Measurements from ENCODE around the gene ELF2.
"Not testable (repeated sequence)": the region's sequence is repeated elsewhere in the genome, so short reads cannot be mapped to it uniquely, and the experiment has no call there.

The ELF2 gene

DNA sequence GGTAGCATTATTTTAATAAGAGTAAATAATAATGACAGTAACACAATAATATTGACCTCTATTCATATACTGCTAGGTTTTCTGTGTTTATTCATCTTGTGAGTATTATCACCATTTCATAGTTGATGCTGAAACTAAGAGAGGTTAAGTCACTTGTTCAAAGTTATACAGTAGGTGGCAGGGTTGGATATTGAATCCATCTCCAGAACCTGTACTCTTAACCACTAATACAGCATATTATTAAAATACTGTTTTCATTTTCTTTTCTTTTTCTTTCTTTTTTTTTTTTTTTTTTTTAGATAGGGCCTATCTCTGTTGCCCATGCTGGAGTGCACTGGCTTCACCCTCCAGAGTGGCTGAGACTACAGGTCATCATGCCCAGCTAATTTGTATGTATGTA, 7.1 kb upstream of the ELF2 start:
- no peak for DNase-seq

GRCh38 chr4:139177869-139178619, 1.0 kb upstream of the ELF2 start:
- DNase-seq: peak; percentile 89

DNA sequence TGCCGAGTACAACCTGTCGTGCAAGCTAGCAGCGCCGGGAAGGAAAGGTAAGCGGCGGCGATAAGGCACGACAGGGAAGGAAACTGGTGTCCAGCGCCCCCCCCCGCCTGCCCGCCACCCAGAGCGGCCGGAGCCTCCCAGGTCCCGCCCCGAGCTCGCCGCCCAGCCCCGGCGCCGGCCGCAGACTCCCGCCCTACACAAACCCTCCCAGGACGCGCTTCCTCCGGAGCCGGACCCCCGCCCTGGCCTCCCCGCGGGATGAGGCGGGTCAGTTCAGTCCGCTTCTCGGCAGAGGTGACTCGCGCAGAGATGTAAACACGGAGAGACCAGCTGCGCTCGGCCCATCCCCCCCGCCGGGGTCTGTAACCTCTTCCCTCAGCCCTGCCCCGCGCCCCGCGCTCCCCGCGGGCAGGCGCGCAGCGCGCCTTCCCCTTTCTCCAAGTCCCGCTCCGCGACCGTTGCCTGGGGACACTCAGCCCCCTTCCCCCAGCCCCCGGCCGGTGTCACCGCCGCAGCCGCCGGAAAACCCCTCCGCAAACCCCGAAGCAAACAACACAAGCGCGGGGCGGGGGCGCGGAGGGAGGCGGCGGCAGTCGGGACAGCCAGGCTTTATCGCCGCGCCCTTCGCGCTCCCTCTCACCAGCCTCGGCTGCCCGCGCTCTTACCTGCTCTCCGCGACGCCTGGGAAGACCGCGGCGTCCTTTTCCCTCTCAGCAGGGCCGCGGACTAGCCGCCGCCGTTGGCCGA, 543 bp downstream of the ELF2 start:
- DNase-seq: peak; percentile 77

DNA sequence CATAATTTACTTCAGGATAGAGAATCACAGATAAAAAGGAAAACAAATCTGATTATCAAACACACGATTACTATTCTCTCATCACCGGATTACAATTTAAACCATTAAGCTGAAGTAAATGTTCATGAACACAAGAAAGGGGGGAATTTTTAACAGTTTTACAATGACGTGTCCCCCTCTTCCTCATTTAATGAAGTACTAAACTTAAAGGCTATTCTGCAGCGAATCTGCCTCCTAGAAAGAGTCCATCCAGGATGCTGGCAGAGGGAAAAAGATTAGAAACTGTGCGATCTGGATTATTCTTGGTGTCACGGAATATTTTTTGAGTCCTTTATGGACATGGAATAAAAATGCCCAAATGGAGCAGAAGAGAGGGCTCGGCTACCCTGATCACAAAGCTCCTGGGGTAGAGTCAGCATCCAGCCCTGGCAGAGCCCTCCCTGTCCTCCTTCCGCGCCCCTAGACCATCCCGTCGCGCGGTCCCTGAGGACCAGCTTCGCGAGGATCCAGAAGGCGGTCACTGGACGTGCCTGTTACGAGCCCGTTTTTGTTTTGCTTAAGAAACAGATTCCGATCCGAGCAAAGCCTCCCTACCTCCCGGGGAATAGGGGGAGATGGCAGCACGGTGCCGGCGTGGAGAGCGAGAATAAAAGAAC, 1.2 kb downstream of the ELF2 start:
- DNase-seq: no peak

GRCh38 chr4:139171876-139172691, 4.9 kb downstream of the ELF2 start:
- DNase-seq: peak; percentile 73

DNA sequence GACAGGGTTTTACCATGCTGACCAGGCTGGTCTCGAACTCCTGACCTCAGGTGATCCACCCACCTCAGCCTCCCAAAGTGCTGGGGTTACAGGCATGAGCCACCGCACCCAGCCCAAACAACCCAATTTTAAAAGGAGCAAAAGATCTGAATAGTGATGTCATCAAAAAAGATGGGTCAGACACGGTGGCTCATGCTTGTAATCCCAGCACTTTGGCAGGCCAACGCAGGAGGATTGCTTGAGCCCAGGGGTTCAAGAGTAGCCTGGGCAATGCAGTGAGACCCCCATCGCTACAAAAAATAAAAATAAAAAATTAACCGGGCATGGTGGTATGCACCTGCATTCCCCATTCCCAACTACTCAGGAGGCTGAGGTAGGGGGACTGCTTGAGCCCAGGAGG, 6.1 kb downstream of the ELF2 start:
- no peak for DNase-seq

- peak; percentile 58 for DNase-seq
Measured at GRCh38 chr4:139167774-139168444, 9.1 kb downstream of the ELF2 start.

- DNase-seq: no peak
Measured at GRCh38 chr4:139164731-139165130, 12.3 kb downstream of the ELF2 start.

- no peak for DNase-seq
Measured at GRCh38 chr4:139163806-139164206, 13.2 kb downstream of the ELF2 start.

DNA sequence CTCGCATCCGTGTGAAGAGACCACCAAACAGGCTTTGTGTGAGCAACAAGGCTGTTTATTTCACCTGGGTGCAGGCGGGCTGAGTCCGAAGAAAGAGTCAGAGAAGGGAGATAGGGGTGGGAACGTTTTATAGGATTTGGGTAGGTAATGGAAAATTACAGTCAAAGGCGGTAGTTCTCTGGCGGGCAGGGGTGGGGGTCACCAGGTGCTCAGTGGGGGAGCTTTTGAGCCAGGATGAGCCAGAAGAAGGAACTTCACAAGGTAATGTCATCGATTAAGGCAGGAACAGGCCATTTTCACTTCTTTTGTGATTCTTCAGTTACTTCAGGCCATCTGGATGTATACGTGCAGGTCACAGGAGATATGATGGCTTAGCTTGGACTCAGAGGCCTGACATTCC, 19.0 kb downstream of the ELF2 start:
- not testable (repeated sequence) for DNase-seq

DNA sequence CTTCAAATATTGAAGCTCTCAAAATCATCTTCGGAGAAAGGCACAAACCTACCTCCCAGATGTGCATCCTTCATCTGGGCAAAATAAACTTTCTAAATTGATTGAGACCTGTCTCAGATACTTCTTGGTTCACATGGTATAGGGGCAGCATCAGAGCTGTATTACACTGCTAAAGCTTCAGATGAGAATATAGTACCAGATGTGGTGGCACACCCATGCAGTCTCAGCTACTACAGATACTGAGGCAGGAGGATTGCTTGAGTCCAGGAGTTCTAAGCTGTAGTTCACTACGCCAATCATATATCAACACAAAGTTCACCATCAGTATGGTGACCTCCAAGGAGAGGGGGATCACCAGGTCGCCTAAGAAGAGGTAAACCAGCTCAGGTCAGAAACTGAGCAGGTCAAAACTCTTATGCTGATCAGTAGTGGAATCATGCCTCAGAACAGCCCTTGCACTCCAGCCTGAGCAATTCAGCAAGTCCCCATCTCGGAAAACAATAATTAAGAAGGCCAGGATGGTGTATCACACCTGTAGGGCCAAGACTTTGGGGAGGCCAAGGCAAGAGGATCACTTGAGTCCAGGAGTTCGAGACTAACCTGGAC, 22.0 kb downstream of the ELF2 start:
- DNase-seq: no peak

DNA sequence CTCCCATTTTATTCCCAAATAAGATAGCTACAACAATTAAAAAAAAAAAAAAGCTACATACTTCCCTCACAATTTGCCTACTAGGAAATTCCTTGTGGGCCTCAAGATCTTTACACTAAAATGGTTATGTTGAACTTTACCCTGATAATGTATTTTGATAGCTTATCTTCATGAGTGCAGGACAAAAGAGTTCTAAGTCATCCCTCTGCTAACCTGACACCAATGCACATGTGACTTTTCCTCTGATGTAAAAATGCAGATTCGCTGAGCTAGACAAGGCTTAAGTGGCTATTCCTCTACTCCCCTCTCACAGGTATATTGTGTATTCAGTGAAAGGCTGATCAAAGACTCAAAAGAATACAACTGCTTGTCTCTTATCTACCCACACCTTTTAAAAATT, 22.5 kb downstream of the ELF2 start:
- no peak for DNase-seq

DNA sequence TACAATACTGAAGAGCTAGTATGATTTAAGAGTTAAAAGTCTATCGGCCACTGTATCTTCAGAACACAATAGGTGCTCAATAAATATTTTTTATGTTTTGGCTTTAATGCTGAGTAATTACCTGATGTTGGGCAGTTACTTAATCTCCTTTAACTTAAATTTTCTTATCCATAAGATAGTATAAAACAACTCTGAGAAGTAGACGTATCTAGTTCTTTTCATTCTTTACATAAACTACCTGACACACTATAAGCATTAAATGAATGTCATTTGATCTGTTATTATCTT, 22.9 kb downstream of the ELF2 start:
- DNase-seq: no peak

DNA sequence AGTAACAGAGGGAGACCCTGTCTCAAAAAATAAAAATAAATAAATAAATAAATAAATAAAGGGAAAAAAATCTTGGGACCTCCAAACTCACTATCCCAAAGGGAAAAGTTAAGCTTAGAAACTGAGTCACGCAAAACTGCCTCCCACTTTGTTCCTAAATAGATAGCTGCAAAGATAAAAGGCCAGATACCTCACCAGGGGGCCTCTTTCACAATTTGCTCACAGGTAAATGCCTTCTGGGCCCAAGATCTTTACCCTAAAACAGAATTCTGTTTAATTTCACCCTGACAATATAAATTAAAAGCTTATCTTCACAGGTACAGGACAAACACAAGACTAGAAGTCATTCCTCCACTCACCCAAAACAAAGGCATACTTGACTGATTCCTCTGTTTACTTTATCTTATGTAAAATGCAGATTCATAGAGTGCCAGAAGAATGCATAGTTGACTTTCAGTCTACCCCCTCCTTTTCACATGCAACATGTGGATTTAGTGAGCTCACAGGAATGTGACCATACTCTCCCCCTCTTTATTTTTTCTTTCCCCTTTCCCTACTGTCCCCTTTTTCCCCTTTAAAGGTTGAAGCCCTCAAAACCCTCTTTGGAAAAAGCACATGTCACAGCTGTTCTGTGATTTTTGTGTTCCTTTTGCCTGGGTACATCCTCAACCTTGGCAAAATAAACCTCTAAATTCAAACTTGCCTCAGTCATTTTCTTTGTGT, 23.4 kb downstream of the ELF2 start:
- no peak for DNase-seq

GRCh38 chr4:139152249-139152648, 24.8 kb downstream of the ELF2 start:
- no peak for DNase-seq

- no peak for DNase-seq
Measured at GRCh38 chr4:139146926-139147629, 29.9 kb downstream of the ELF2 start.

- no peak for DNase-seq
Measured at GRCh38 chr4:139145552-139145932, 31.5 kb downstream of the ELF2 start.

DNA sequence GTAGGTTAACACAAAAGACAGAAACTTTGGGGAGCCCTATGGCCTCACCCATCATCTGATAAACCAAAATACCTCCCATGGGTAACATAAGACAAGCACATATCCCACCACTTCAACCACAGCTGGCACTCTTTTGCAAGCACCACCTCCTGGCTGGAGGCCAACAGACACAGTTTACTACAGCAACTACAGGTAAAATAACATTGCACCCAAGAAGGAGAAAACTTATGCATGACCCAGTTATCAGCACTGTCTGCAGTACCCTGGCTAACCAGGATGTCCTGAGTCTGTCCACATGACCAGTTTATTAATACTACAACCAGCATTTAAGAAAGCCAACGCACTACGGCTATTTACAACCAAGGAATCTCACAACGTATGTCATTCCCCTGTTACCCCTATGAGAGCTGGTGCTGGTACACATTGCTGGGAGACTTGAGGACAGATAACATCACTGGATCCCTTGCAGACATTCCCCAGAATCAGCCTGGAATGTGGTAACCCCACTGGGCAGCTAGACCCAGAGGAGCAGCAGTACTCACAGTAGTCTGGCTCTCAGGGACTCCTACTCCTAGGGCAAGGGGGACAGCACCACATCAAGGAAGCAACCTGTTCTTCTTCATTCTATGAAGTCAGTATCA, 32.0 kb downstream of the ELF2 start:
- DNase-seq: peak; percentile 25

DNA sequence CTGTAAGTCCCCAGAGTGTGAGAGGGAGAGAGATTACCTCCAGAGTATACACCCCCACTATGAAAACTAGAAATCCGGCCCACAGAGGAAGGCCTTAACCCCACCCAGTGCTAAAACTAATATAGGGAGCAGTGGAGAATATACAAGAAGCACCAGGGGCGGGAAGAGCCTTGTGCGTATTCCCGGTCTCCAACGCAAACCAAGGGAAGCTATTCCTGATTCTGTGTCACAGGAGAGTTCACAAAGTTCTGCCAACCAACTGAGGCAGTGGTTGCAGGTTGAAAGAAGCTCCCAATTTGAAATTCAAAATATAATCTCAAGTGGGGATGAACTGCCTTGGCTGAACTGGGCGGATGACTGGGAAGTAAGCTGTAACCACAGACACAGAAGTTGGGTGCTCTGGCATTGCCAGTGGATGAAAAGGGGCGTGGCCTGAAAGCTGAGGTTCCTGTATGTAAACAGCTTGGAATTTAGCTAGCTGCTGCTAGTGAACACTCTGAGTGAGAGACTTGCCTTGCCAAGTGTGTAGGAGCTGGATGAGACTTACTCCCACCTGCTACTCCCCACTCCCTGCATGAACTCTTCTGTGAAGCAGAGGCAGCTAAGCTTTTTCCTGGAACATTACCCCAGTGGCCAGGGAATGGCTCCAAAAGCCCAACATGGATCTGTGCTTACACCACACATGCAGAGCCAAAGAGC, 32.7 kb downstream of the ELF2 start:
- peak; percentile 96 for DNase-seq

- DNase-seq: no peak
Measured at GRCh38 chr4:139142980-139143379, 34.0 kb downstream of the ELF2 start.
